ENCODE results near the gene INHBA.

INHBA gene

DNA sequence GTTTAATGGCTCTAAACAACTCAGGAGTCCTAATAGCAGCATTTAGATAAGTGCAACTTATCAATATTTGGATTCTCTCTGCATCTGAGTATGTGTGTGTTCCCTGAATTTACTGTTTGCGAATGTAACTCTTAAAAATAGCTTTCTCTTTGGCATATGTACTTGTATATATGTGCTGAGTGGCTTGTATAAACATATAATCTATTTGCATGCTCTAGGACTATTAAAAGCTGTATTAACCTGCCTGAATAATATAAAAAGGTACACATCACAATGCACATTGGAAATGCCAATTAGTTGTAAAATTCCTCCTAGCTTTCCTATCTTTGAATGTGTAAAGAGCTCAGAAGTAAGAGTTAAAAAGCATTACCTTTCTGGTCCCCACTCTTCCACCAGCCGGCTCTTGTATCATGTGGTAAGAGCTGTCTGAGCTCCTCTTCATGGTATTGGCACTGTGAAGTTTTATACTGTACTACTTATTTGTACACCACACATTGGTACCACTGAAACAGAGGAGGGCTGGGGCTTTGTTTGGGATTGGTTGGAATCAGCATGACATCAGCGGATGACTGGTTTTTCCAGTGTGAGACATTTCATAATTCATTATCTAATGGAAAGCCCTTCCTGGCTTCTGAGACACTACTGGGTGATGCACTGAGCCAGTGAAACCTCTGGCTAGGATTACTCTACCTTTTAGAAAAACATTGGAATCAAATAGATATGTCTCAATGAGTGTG, at the start of gene INHBA:
INHBA (minus strand) TSS at position 456 of the 737 bp plus-strand sequence. CDS start 2,716 bp downstream, outside the sequence.
- DNase-seq (ENCODE audit: low read depth): peak; percentile 48

DNA sequence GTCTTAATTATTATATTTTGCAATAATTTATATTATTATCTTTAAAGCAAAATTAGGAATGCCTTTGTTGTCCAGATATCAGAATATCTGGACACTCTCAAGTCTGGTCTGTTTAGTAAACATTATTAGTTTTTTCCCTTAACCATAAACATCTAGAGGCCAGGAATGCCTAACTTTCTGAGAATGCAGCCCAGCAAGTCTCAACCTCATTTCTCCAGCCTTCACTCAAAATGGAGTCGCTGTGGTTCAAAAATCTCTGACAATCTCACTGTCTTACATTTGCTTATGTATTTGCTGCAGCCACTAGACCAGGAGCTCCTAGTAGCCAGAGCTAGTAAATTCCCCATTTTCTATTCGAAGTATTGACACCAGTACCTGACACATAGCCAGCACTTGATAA, 49.7 kb upstream of the INHBA start:
- no peak for DNase-seq (ENCODE audit: low read depth)

DNA sequence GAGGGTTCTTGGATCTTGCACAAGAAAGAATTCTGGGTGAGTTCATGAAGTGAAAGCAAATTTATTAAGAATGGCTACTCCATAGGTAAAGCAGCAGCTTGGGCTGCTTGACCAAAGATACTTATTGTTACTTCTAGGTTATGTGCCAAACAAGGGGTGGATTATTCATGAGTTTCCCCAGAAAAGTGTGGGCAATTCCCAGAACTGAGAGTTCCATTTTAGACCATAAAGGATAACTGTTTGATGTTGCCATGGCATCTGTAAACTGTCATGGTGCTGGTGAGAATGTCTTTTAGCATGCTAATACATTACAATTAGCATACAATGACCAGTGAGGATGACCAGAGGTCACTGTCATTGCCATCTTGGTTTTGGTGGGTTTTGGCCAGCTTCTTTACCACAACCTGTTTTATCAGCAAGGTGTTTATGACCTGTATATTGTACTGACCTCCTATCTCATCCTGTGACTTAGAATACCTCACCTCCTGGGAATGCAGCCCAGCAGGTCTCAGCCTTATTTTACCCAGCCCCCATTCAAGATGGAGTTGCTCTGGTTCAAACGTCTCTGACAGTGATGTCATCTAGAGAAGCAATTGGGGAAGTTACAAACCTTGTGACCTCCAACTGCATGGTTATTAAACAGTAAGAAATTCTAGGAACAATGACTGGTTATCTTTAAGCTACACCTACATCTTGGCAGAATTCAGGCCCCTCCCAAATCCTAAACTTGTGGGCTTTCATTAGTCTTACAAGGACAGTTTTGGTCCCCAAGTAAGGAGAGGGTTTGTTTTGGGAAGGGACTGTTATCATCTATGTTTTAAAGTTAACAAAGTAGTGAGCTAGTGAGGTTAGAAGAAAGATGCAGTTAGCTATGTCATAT, 48.0 kb upstream of the INHBA start:
- no peak for DNase-seq (ENCODE audit: low read depth)

DNA sequence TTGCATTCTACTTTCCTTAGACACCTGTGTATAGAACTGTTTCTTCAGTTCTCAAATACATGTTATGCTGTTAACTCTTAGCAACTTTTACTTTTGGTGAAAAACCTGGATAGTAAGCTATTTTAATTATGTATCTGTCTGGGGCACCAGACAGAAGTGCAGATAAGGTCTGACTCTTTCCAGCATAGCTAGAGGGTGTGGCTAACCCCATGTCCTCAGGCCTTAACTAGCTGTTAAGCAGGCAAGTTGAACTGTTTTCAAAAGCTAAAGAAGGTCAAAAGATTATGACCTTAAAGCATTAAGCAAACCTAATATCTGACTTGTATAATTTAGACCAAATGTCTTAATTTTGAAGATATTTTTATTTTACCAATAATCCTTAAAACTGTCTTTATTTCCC, 45.1 kb upstream of the INHBA start:
- no peak for DNase-seq (ENCODE audit: low read depth)

DNA sequence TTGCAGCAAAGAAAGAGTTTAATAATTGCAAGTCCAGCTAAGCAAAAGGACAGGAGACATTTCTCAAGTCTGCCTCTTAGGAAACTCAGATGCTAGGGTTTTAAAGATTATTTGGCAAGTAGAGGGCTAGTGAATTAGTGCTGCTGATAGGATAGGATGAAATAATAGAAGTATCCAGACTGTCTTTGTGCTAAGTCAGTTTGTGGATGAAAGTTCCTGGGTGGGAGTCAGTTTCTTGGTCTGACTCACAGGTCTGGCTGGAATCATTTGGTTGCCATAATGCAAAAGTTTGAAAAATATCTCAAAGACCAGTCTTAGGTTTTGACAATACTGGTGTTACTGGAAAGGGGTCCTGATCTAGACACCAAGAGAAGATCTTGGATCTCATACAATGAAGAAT, 42.6 kb upstream of the INHBA start:
- DNase-seq (ENCODE audit: low read depth): no peak

DNA sequence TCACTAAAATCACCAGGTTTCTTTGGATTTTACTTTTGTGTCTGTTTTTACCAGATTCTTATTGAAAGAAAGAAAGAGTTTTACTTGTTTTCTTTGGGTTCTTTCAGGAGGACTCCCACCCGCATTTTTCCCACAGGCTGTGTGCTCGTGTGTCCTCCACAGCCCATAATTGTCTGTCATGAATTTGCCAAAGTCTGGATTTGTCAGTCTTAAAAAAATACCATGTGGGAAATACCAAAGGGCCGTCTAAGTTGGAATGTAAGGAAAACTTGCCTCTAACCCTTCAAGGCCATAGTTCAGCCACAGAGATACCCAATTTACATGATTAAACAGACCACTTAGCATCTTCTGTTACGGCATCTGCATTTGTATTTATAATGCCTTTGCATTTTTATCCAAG, 41.3 kb upstream of the INHBA start:
- DNase-seq (ENCODE audit: low read depth): no peak

DNA sequence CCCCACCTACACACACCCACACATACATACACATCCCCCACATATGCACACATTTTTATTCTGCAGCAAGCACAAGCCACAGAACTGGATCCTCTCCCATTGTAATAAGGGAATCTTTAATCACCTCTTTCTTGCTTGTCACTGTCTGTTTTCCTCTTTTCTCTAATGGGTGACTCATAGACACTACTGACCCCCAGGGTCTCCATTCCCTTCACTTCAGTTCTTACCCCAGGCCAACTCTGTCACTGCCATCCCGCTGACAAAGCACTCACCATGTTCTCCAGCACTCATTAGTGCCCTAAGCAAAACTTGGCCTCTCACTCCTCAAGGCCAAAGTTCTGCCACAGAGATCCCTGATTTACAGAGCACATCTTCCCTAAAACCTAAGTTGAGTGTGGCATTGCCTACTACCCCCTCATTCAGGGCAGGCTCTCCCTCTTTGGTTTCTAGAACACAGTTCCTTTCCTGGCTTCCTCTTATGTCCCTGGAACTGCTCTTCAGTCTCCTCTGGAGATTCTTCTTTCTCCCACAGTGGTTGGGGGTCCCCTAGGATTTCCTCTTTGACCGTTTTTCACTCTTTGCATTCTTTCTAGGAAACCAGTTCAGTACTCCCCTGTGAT, 39.6 kb upstream of the INHBA start:
- no peak for DNase-seq (ENCODE audit: low read depth)

DNA sequence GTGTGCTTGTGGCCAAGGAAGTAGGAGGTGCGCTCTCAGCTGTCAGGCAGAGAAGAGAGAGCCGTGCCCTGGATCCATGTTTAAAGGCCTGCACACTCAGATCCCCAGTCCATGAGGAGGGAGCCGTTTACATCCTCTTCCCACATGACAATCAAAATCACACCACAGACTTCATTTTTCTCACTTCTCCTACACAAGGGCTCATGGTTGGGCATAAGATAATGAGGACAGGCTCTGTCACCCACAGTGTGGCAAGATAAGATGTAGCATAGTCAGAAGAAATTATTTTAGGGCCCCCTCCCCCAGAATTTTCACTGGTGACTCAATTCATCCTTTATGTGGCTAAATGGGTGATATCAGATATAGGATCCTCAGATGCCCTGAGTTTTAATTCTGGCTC, 35.9 kb upstream of the INHBA start:
- DNase-seq (ENCODE audit: low read depth): no peak

DNA sequence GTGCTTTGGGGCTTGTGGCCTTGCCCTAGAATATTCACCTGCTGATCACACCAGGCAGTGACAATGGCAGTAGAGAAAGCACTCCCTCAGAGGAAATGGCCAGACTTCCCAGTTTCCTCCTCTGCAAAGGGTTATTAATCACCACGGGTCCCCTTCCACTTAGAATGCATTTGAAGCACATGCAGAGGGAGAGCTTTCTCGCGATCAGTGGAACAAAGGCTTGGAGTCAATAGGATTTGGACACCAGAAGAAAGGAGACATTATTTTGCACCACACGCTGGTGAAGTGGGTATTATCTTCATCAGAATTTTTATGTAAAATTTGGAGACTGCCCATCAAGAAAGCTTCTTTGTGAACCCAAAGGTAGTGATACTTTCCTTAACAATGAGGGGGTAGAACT, 35.4 kb upstream of the INHBA start:
- no peak for DNase-seq (ENCODE audit: low read depth)

DNA sequence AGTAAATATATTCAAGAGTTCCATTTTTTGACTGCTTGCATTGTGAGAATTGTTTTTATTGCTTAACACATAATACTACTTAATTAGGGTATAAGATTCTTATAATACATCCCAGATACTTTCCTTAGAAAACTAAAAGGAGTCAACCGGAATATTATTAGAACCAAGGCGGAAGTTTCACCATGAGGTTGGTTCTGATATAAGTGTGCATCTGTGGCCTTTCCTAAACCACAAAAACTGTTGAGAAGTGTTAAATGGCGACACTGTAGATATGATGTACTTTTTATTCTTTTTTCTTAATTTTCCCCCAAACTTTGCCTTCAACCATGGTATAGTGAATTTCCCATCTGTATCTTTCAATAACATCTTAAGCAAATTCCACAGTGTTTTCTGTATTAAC, 32.3 kb upstream of the INHBA start:
- no peak for DNase-seq (ENCODE audit: low read depth)

DNA sequence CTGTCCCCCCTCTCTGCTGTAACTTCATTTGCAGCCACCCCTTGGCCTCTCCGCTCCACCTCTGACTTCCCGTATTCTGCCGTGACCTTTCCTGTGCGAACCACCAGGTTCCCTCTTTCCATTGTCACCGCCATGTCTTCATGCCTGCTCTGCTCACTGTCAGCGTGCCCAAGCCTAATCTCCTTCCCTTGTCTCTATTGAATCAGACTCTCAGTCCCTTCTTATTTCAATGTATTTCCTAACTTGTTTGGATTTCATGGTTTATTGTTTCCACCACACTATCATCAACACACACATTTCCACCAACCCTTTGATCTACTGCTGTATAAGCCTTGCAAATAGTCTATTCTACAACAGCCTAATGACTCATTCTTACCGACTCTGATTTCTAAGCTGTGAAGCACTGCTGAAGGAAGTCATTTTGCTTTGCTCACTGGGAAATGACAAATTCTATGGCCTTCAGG, 30.0 kb upstream of the INHBA start:
- peak; percentile 23 for DNase-seq (ENCODE audit: low read depth)

DNA sequence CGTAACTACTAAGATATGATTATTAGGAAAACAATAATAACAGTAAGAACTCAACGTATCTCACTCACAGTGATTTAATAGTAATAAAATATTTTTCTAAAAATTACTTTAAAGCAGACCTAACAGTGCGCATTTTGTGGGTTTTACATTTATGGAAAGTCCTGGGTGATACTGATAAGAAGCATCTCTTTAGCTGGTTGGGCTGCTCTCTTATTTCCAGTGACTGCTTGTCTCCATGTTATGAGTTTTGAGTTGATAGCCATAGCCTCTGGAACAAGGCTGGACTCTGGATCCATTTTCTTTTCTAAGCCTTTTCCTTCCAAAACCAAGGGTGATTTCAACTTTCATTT, 29.5 kb upstream of the INHBA start:
- no peak for DNase-seq (ENCODE audit: low read depth)

DNA sequence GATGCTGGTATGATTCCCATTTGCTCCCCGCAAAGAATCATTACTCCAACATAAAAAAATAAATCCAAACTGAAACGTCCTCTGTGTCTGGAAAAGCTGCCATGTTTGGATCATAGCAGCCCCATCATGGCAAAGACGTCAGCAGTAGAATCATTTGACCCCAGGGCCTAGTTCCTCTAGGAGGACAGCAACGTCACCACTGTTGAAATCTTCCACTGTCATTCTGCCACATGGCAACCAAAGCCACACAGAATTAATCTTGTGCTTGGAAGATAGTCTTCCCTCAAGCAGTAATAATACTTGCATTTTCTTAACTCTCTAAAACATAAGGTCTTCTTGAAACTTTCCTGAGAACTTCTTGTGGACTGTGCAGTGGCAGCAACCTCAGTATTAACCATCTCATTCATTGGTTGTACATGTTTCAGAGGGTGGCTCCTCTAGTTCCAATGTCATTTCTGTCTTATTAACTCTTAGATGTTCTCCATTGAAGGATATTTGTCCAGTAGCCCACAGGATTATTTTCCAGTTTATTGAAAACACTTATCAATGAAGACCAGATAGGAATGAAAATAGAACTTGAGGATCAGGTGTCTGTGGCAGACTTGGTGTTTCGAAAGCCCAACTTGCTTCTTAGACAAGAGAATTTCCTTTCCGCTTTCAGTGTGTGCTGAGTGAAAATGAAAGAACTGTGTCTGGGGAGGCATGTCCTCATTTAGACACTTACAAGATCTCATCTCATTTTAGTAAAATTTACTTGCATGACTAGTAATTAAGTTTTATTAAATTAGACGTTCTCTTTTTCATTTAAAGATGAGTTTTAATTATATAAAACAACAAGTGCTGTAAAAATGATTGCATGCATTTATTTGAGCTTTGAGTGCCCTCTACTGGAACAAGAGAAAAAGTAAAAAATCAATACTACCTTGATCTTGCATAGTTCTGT, 28.9 kb upstream of the INHBA start:
- DNase-seq (ENCODE audit: low read depth): no peak

DNA sequence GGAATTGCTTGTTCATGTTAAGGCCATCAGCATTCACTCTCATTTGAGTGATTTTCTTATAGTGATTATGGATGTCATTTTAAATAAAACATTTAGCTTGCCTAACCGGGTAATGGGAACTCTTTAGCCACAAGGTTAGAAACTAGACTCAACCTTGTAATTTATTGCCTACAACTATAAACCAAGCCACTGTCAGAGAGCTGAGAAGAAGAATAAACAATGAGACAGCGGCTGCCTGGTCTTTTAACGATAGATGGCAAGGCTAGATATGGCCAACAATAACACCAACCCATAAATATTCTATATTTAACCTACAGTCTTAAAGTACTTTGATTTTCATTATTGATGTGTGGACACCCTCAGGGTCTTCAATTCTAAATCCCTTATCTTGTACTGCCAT, 27.8 kb upstream of the INHBA start:
- no peak for DNase-seq (ENCODE audit: low read depth)

DNA sequence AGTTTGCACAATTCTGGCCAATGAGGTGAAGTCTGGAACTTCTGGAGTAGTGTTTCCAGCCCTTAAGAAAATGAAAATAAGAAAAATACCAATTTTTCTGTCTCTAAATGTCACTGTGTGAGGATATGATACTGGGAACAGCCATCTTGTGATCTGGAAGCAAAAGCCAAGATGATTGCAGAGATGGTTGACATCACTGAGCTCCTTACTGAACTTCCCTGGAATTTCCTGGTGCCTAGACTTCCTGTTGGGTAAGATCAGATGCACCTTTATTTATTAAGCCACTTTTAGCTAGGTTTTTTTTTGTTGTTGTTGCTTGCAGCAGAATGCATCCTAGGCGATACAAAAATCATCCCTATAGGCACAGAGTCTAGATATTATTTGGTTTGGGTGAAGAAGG, 27.3 kb upstream of the INHBA start:
- DNase-seq (ENCODE audit: low read depth): no peak

DNA sequence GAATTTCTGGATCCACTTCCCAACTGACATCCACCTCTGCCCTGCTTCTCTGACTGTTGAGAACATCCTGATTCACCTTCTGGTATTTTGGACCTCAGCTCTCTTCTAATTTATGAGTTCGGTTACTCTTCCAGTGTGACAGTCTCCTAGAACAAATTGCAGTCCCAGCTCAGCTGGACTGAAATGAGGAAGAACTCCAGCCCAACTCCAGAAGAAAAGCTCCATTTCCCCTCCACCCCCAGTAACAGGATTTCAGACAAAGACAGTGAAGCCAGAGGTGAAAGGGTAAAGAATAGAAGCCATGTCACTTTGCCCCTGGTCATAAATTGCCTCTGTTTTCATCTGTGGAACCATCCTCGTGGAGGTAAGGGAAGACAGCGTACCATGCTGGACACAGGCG, 26.2 kb upstream of the INHBA start:
- DNase-seq (ENCODE audit: low read depth): no peak

DNA sequence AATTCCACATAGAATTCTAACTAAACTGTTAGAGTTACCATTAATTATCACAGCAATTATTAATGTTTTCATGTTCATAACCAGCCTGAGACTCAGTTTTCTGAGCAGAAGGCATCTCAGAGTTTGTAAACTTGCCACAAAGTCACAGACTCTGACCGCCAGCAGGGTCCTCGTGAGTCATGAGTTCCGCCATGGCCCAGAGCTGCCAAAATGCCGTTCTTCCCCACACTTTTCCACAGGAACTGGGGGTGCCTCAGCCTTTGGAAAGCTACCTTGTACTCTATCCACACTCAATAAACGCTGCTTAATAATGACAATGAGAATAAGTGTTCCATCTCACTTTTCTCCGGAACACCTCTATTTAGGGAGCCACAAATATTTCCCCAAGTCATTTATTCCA, 22.1 kb upstream of the INHBA start:
- DNase-seq (ENCODE audit: low read depth): no peak

DNA sequence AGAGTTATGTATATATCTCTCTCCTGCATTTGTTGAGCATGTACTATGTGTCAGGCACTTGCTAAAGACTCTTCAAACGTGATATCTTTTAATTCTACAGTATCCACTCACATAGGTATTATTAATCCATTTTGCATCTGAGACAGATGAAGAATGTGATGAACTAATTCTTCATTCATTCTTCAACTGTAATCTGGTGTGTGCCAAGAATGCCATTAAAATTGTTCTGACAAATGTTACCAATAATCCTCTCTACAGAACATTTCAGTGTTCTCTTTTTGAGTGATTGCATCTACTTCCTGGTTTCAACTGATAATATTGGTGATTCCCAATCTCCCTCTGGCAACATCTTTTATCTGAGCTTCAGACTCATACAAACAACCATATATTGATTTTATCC, 18.0 kb upstream of the INHBA start:
- no peak for DNase-seq (ENCODE audit: low read depth)

DNA sequence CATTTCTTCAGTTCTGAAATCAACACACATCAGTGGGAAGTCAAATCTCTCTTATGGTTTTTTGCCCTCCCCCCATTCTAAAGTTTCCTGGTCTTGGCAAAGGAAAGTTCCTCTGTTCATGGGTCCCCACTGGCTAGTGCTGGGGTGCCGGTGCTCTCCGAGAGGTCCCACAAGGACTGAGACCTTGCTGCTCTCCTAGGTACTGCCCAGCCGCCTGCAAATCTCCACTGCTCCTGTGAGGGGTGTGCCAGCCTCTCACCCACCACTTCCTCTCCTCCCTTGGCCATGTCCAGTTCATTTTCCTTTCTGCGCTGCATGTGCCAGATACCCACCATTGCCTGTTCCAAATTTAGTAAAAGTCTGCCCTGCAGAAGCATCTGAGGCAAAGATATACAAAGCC, 17.2 kb upstream of the INHBA start:
- DNase-seq (ENCODE audit: low read depth): no peak

DNA sequence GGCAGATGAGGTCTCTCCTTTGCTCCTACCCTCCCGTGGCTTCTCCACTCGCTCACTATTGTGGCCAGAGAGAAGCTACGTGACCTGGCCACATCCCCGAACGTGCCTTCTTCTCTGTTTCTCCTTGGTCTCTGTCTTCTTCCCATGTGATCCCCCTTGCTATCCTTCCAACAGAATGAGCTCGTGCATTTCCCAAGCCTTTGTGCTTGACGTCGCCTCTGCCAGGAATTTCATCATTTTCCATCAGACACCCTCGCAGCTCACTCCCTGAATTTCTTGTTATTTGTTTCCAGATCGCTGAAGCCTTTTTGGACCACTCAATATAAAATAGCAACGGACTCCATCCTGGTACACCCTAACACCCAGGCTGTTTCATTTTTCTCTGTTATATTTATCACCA, 13.8 kb upstream of the INHBA start:
- DNase-seq (ENCODE audit: low read depth): no peak

DNA sequence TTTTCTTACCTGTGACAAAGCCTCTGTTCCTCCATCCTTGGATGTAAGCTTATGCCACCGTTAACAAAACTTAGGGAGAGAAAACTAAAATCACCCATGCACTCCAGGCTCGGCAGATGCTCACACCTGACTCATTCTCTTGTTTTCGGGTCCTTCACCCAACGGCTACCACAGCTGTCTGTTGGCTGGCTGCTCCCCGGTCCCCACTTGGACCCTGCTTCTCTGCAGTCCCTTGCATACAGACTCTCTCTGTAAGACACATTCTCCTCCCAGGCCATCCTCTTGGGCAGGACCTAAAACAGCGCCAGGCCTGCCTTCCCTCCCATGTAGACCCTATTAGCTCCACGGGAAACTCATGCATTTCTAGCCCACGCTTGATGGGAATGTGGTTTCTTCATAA, 12.1 kb upstream of the INHBA start:
- DNase-seq (ENCODE audit: low read depth): no peak

All from GM04503 (cell line).